MCF 10A (cell line): ENCODE results near the gene SLC24A3. TPM values are rescaled to one million over a fixed set of nuclear protein-coding genes. Genes with fewer than 3 reads are reported as not detected.

Source experiments
- BruUV-seq: library from RNA; stranded (reverse); fragments of 400-500 nt; replicated peaks from 2 replicates; lab custom pipeline; 2021; lab: Mats Ljungman, UMichigan
- CTCF ChIA-PET: fragments of 300-600 bp; sonication (Branson Sonifier 250); formaldehyde crosslinking; extraction: SDS; loops from one replicate; lab custom pipeline; 2021; ENCODE audit warnings: antibody characterized with exemption, inconsistent platforms; lab: Yijun Ruan, JAX
- POLR2A ChIA-PET: fragments of 300-600, 350-650 bp; sonication (Branson Sonifier 250); formaldehyde crosslinking; extraction: SDS; loops from one replicate; lab custom pipeline; 2020; ENCODE audit warnings: antibody characterized with exemption, inconsistent platforms; lab: Yijun Ruan, JAX
- DNase-seq: peaks from one replicate; pipeline ENCODE4 v3.0.0-alpha.2; 2018; ENCODE audit not compliant: unreplicated experiment
- H3K27ac Mint-ChIP-seq: one replicate; pipeline ENCODE4 v1.8.0; 2022; ENCODE audit warnings: mild to moderate bottlenecking, low read depth, mixed read lengths; ENCODE audit not compliant: unreplicated experiment
- H3K27me3 Mint-ChIP-seq: one replicate; pipeline ENCODE4 v1.8.0; 2022; ENCODE audit warnings: mixed read lengths; ENCODE audit not compliant: insufficient read depth, unreplicated experiment
- H3K36me3 Mint-ChIP-seq: one replicate; pipeline ENCODE4 v1.8.0; 2022; ENCODE audit warnings: mild to moderate bottlenecking, moderate library complexity, mixed read lengths; ENCODE audit not compliant: insufficient read depth, unreplicated experiment
- H3K4me1 Mint-ChIP-seq: one replicate; pipeline ENCODE4 v1.8.0; 2022; ENCODE audit warnings: mixed read lengths; ENCODE audit not compliant: insufficient read depth, unreplicated experiment
- H3K4me3 Mint-ChIP-seq: one replicate; pipeline ENCODE4 v1.8.0; 2022; ENCODE audit warnings: mild to moderate bottlenecking, moderate library complexity, mixed read lengths; ENCODE audit not compliant: unreplicated experiment
- H3K9me3 Mint-ChIP-seq: one replicate; pipeline ENCODE4 v1.8.0; 2022; ENCODE audit warnings: mixed read lengths; ENCODE audit not compliant: unreplicated experiment
- intact Hi-C: fragments of 100-400 bp; cut with micrococcal nuclease; formaldehyde crosslinking; loops from 2 replicates; pipeline ENCODE4 v1.14.1; 2022
- total RNA-seq: library from RNA; stranded (reverse); gene quantifications from 2 replicates; pipeline ENCODE4 v1.2.3, GENCODE V29; 2022
- TF ChIP-seq, protein P1 (sequence below): fragments of 200-600 bp; IDR thresholded peaks from one replicate; pipeline ENCODE4 v1.8.0; 2022; ENCODE audit warnings: antibody characterized with exemption, mild to moderate bottlenecking; ENCODE audit not compliant: unreplicated experiment

Gene SLC24A3
- total RNA-seq, 1 experiment from 2014 or later: not detected

GRCh38 chr20:19649041-19649440 is 436.6 kb downstream of the SLC24A3 start:
- CTCF ChIA-PET: interaction anchor here (0.6 to 3.7 kb wide), 3 partner anchors 11 to 443 kb away, joined by 3 to 21 read pairs (median 6); no protein-coding TSS in a partner anchor
- peaks cover 18% of the 10 kb centered on the region for H3K9me3 Mint-ChIP-seq
- H3K4me3 Mint-ChIP-seq: no peak overlapping the region
- BruUV-seq: no TSS peak
- TF ChIP-seq, protein P1, sequence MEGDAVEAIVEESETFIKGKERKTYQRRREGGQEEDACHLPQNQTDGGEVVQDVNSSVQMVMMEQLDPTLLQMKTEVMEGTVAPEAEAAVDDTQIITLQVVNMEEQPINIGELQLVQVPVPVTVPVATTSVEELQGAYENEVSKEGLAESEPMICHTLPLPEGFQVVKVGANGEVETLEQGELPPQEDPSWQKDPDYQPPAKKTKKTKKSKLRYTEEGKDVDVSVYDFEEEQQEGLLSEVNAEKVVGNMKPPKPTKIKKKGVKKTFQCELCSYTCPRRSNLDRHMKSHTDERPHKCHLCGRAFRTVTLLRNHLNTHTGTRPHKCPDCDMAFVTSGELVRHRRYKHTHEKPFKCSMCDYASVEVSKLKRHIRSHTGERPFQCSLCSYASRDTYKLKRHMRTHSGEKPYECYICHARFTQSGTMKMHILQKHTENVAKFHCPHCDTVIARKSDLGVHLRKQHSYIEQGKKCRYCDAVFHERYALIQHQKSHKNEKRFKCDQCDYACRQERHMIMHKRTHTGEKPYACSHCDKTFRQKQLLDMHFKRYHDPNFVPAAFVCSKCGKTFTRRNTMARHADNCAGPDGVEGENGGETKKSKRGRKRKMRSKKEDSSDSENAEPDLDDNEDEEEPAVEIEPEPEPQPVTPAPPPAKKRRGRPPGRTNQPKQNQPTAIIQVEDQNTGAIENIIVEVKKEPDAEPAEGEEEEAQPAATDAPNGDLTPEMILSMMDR: no peak
- no peak overlapping the region for H3K27ac Mint-ChIP-seq
- H3K4me1 Mint-ChIP-seq: no peaks in the 10 kb centered on the region
- peaks cover 15% of the 10 kb centered on the region for H3K27me3 Mint-ChIP-seq
- POLR2A ChIA-PET: no interaction called here
- DNase-seq: no peak
- intact Hi-C loops: no loop called here
- no peaks in the 10 kb centered on the region for H3K36me3 Mint-ChIP-seq

DNA sequence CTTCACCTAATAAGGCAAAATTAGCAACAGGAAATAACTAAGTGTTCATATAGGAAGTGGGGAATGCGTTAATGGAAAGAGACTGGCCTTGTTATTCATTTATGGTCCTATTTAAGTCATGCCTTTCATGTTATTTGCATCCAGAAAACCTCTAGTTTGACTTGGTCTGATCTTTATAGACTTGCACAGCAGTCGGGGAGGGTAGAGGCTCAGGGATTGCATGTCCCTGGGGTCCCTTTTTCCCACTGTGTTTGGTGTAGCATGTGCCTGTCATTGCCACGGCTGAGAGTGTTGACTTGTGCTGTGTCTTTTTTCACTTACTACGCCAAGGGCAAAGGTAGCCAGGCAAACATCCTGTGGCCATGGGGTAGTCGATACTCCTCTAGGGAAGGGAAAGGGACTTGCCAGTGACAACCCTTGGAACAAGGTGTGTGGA is 440.2 kb downstream of the SLC24A3 start:
- intact Hi-C loops: no loop called here
- no TSS peak for BruUV-seq

DNA sequence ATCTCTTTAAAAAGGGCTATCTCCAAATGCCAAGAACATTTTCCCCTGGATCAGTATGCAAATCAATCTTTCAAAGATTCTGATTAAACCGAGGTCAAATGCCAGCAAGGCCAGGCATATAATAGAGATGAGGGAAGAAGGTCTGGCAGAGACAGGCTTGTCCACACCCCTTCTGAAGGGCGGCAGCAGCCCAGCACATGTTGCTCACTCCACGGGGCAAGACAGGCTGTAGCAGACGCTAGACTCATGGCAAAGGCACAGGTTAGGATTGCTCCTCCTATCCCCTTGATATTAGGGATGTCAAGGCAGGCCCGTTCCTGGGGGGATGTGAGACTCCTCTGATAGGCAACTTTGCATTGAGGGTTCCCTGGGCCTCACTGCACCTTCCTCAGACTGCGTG is 440.9 kb downstream of the SLC24A3 start:
- intact Hi-C loops: no loop called here
- DNase-seq: no peak
- H3K36me3 Mint-ChIP-seq: no peaks in the 10 kb centered on the region
- peaks cover 18% of the 10 kb centered on the region for H3K9me3 Mint-ChIP-seq
- BruUV-seq: no TSS peak
- TF ChIP-seq, protein P1: no peak
- POLR2A ChIA-PET: no interaction called here
- CTCF ChIA-PET: interaction anchor here (0.9 kb wide), 1 partner anchor 9 kb away, joined by 5 read pairs; no protein-coding TSS in a partner anchor
- no peak overlapping the region for H3K27ac Mint-ChIP-seq
- H3K4me3 Mint-ChIP-seq: no peak overlapping the region
- H3K4me1 Mint-ChIP-seq: no peaks in the 10 kb centered on the region
- peaks cover 15% of the 10 kb centered on the region for H3K27me3 Mint-ChIP-seq

More for the DNA sequence above, 440.2 kb downstream of the SLC24A3 start:
- Mint-ChIP-seq H3K9me3 (peaks cover 18% of the 10 kb centered on the region), H3K4me1 (no peaks in the 10 kb centered on the region), H3K4me3 (no peak overlapping the region), H3K27me3 (peaks cover 15% of the 10 kb centered on the region), H3K27ac (no peak overlapping the region), H3K36me3 (no peaks in the 10 kb centered on the region)
- DNase-seq: no peak
- CTCF ChIA-PET: interaction anchor here (1.0 kb wide), 1 partner anchor 9 kb away, joined by 4 read pairs; no protein-coding TSS in a partner anchor
- TF ChIP-seq, protein P1: no peak
- POLR2A ChIA-PET: no interaction called here

DNA sequence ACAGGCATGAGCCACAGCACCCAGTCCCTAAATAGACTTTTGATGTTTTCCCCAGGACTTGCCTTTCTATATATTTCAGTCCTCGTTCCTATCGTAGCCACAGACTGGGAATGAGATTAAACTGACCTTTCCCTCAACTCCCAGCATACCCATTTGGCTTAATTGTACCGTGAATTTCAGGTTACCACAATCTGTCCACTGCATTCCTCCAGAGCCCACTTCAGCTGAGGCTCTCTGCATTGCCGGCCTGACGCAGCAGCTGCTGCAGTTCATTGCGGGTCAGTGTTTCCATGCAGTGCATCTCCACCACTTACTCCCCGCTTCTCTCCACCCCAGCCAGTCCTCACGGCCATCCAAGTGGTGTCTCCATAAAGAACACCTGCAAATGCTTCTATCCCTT is 442.5 kb downstream of the SLC24A3 start:
- POLR2A ChIA-PET: no interaction called here
- intact Hi-C loops: no loop called here
- DNase-seq: no peak
- no peaks in the 10 kb centered on the region for H3K36me3 Mint-ChIP-seq
- TF ChIP-seq, protein P1: no peak
- H3K9me3 Mint-ChIP-seq: peaks cover 18% of the 10 kb centered on the region
- H3K27me3 Mint-ChIP-seq: peaks cover 14% of the 10 kb centered on the region
- no TSS peak for BruUV-seq
- no peak overlapping the region for H3K27ac Mint-ChIP-seq
- no peaks in the 10 kb centered on the region for H3K4me1 Mint-ChIP-seq
- no peak overlapping the region for H3K4me3 Mint-ChIP-seq
- CTCF ChIA-PET: interaction anchor here (0.6 kb wide), 1 partner anchor 152 kb away, joined by 3 read pairs; no protein-coding TSS in a partner anchor
